Mesendoderm (in vitro differentiated cells): ENCODE results near the gene COL6A2.
"Not testable (repeated sequence)": the region's sequence is repeated elsewhere in the genome, so short reads cannot be mapped to it uniquely, and the experiment has no call there.

Experiments used
- DNase-seq: peaks from one replicate; pipeline ENCODE4 v3.0.0; 2013
- H2AK5ac ChIP-seq: 2 replicates; pipeline ENCODE4 v1.6.1; 2013; ENCODE audit warnings: low read length, inconsistent platforms
- H2BK120ac ChIP-seq: 2 replicates; pipeline ENCODE4 v1.6.1; 2013; ENCODE audit warnings: low read depth, mild to moderate bottlenecking, low read length, moderate library complexity, mixed read lengths
- H2BK15ac ChIP-seq: replicated peaks from 2 replicates; pipeline ENCODE4 v1.6.1; 2013; ENCODE audit warnings: low read depth, mild to moderate bottlenecking, moderate library complexity
- H2BK5ac ChIP-seq: 2 replicates; pipeline ENCODE4 v1.6.1; 2013; ENCODE audit warnings: low read length, inconsistent platforms
- H3K18ac ChIP-seq: 2 replicates; pipeline ENCODE4 v1.6.1; 2013; ENCODE audit warnings: mild to moderate bottlenecking, low read length, mixed read lengths
- H3K23ac ChIP-seq: one replicate; pipeline ENCODE4 v1.6.1; 2013; ENCODE audit warnings: low read length
- H3K27ac ChIP-seq: 2 replicates; pipeline ENCODE4 v1.5.1; 2013; ENCODE audit warnings: low read depth, mild to moderate bottlenecking, inconsistent platforms, low read length, moderate library complexity
- H3K27me3 ChIP-seq: 2 replicates; pipeline ENCODE4 v1.6.1; 2013; ENCODE audit warnings: low read length, control low read depth, mild to moderate bottlenecking, inconsistent platforms; ENCODE audit not compliant: insufficient read depth, poor library complexity
- H3K36me3 ChIP-seq: 2 replicates; pipeline ENCODE4 v1.6.1; 2013; ENCODE audit warnings: low read length, inconsistent platforms; ENCODE audit not compliant: control insufficient read depth, insufficient read depth
- H3K4ac ChIP-seq: one replicate; pipeline ENCODE4 v1.6.1; 2013; ENCODE audit warnings: low read depth, mild to moderate bottlenecking, low read length, moderate library complexity
- H3K4me1 ChIP-seq: 2 replicates; pipeline ENCODE4 v1.6.1; 2013; ENCODE audit warnings: low read depth, low read length, inconsistent platforms; ENCODE audit not compliant: control insufficient read depth
- H3K4me2 ChIP-seq: 2 replicates; pipeline ENCODE4 v1.6.1; 2013; ENCODE audit warnings: low read length
- H3K4me3 ChIP-seq: 2 replicates; pipeline ENCODE4 v1.5.1; 2013; ENCODE audit warnings: mild to moderate bottlenecking, low read length
- H3K56ac ChIP-seq: one replicate; pipeline ENCODE4 v1.6.1; 2013; ENCODE audit warnings: low read length
- H3K79me1 ChIP-seq: 2 replicates; pipeline ENCODE4 v1.6.1; 2013; ENCODE audit warnings: low read length, inconsistent platforms
- H3K79me2 ChIP-seq: 2 replicates; pipeline ENCODE4 v1.6.1; 2013; ENCODE audit warnings: mild to moderate bottlenecking, low read length; ENCODE audit not compliant: control insufficient read depth, insufficient read depth
- H3K9ac ChIP-seq: 2 replicates; pipeline ENCODE4 v1.6.1; 2013; ENCODE audit warnings: low read length, inconsistent platforms
- H4K5ac ChIP-seq: one replicate; pipeline ENCODE4 v1.6.1; 2013; ENCODE audit warnings: low read length
- H4K8ac ChIP-seq: one replicate; pipeline ENCODE4 v1.6.1; 2013; ENCODE audit warnings: low read depth, mild to moderate bottlenecking, control low read depth, low read length, moderate library complexity
- WGBS: extraction: QIAGEN DNeasy Blood & Tissue Kit; methylation state at CpG from one replicate; pipeline ENCODE4 v1.1.7; 2013; ENCODE audit warnings: low lambda C conversion rate, missing lambda C conversion rate; ENCODE audit not compliant: insufficient coverage; ENCODE audit errors: extremely low coverage; 5-methylcytosine and 5-hydroxymethylcytosine counted together

Gene COL6A2

GRCh38 chr21:46059711-46060455, 38.0 kb upstream of the COL6A2 start:
- not testable (repeated sequence) for H2BK120ac ChIP-seq, H3K4me3 ChIP-seq, H3K27me3 ChIP-seq, H2BK15ac ChIP-seq, H3K79me1 ChIP-seq, H3K4me2 ChIP-seq, H2AK5ac ChIP-seq, H3K56ac ChIP-seq, H3K9ac ChIP-seq, H3K36me3 ChIP-seq, H3K23ac ChIP-seq, H3K4ac ChIP-seq, H3K79me2 ChIP-seq, H3K18ac ChIP-seq, DNase-seq, H4K8ac ChIP-seq, H2BK5ac ChIP-seq, H3K27ac ChIP-seq, H3K4me1 ChIP-seq, H4K5ac ChIP-seq
- WGBS, result no CpG with 5 or more reads among the region's 21 CpGs

GRCh38 chr21:46060596-46061061, 37.3 kb upstream of the COL6A2 start:
- no peak overlapping the region for H3K4ac ChIP-seq
- H2BK5ac ChIP-seq, result no peak overlapping the region
- H2BK15ac ChIP-seq, result no peak overlapping the region
- no peak for DNase-seq
- H2AK5ac ChIP-seq, result no peak overlapping the region
- no peaks in the 10 kb centered on the region for H3K27me3 ChIP-seq
- H3K9ac ChIP-seq, result no peak overlapping the region
- H3K4me2 ChIP-seq, result no peak overlapping the region
- H3K4me3 ChIP-seq, result no peak overlapping the region
- no peaks in the 10 kb centered on the region for H3K79me2 ChIP-seq
- no peaks in the 10 kb centered on the region for H3K4me1 ChIP-seq
- no peak overlapping the region for H3K18ac ChIP-seq
- no CpG with 5 or more reads among the region's 11 CpGs for WGBS
- no peaks in the 10 kb centered on the region for H3K36me3 ChIP-seq
- no peaks in the 10 kb centered on the region for H3K79me1 ChIP-seq
- no peak overlapping the region for H4K8ac ChIP-seq
- H3K27ac ChIP-seq, result no peak overlapping the region
- H4K5ac ChIP-seq, result no peak overlapping the region
- no peak overlapping the region for H3K56ac ChIP-seq
- no peak overlapping the region for H3K23ac ChIP-seq
- H2BK120ac ChIP-seq, result no peak overlapping the region

- H4K8ac ChIP-seq, result no peak overlapping the region
- H3K79me2 ChIP-seq, result no peaks in the 10 kb centered on the region
- no CpG with 5 or more reads among the region's 6 CpGs for WGBS
- H3K27ac ChIP-seq, result no peak overlapping the region
- no peak overlapping the region for H2BK120ac ChIP-seq
- no peaks in the 10 kb centered on the region for H3K27me3 ChIP-seq
- H3K4me2 ChIP-seq, result no peak overlapping the region
- no peak overlapping the region for H2AK5ac ChIP-seq
- H3K4me1 ChIP-seq, result no peaks in the 10 kb centered on the region
- no peak overlapping the region for H3K4me3 ChIP-seq
- no peak overlapping the region for H3K9ac ChIP-seq
- H3K79me1 ChIP-seq, result no peaks in the 10 kb centered on the region
- H3K56ac ChIP-seq, result no peak overlapping the region
- H3K18ac ChIP-seq, result no peak overlapping the region
- DNase-seq, result no peak
- no peak overlapping the region for H2BK5ac ChIP-seq
- H3K36me3 ChIP-seq, result no peaks in the 10 kb centered on the region
- H2BK15ac ChIP-seq, result no peak overlapping the region
- no peak overlapping the region for H3K4ac ChIP-seq
- no peak overlapping the region for H4K5ac ChIP-seq
- H3K23ac ChIP-seq, result no peak overlapping the region
Measured at GRCh38 chr21:46061063-46061462, 36.8 kb upstream of the COL6A2 start.

GRCh38 chr21:46061518-46061917, 36.4 kb upstream of the COL6A2 start:
- Histone ChIP-seq H2BK15ac (no peak overlapping the region), H3K4me1 (no peaks in the 10 kb centered on the region), H3K23ac (no peak overlapping the region), H3K27me3 (no peaks in the 10 kb centered on the region), H2BK5ac (no peak overlapping the region), H3K56ac (no peak overlapping the region), H3K4ac (no peak overlapping the region), H4K8ac (no peak overlapping the region), H3K79me1 (no peaks in the 10 kb centered on the region), H4K5ac (no peak overlapping the region), H3K18ac (no peak overlapping the region), H3K9ac (no peak overlapping the region), H3K27ac (no peak overlapping the region), H3K4me3 (no peak overlapping the region), H2AK5ac (no peak overlapping the region), H3K4me2 (no peak overlapping the region), H2BK120ac (no peak overlapping the region), H3K36me3 (no peaks in the 10 kb centered on the region), H3K79me2 (no peaks in the 10 kb centered on the region)
- WGBS, result no CpG with 5 or more reads among the region's 6 CpGs
- DNase-seq, result no peak

- Histone ChIP-seq H3K27me3 (no peaks in the 10 kb centered on the region), H4K5ac (no peak overlapping the region), H3K36me3 (no peaks in the 10 kb centered on the region), H3K9ac (no peak overlapping the region), H3K79me1 (no peaks in the 10 kb centered on the region), H3K27ac (no peak overlapping the region), H2BK5ac (no peak overlapping the region), H3K4me1 (no peaks in the 10 kb centered on the region), H3K79me2 (no peaks in the 10 kb centered on the region), H3K18ac (no peak overlapping the region), H3K23ac (no peak overlapping the region), H3K4me2 (no peak overlapping the region), H3K56ac (no peak overlapping the region), H2AK5ac (no peak overlapping the region), H2BK15ac (no peak overlapping the region), H2BK120ac (no peak overlapping the region), H4K8ac (no peak overlapping the region), H3K4ac (no peak overlapping the region), H3K4me3 (no peak overlapping the region)
- DNase-seq, result no peak
- WGBS, result no CpG with 5 or more reads among the region's 5 CpGs
Measured at GRCh38 chr21:46061950-46062349, 36.0 kb upstream of the COL6A2 start.
